ENCODE results near the gene STRN3. TPM values are rescaled to one million over a fixed set of nuclear protein-coding genes. Genes with fewer than 3 reads are reported as not detected.

The STRN3 gene
- total and polyA plus RNA-seq, 10 of the 15 experiments (the other 5 are each of a cell fraction or from before 2014, with no cell fraction given), result 7.8 to 27.9 (median 14.1) TPM

- TF ChIP-seq CTCF (IDR thresholded peaks at IDR 0.05 in 2 of 3, conservative IDR thresholded peaks at IDR 0.05 in 1 of 3; ENCODE audit: control insufficient read depth in 2 of 3, extremely low read depth in 1 of 3, insufficient read depth in 1 of 3, low read depth in 3 of 3, low read length in 3 of 3) (no peak), IKZF1 (conservative IDR thresholded peaks at IDR 0.05) (no peak), SIN3A (IDR thresholded peaks at IDR 0.05; ENCODE audit: low read depth, low read length) (no peak), MTA2 (IDR thresholded peaks at IDR 0.05; ENCODE audit: low read depth) (no peak), SIX5 (IDR thresholded peaks at IDR 0.05; ENCODE audit: low read depth, low read length, severe bottlenecking) (no peak), SUZ12 (IDR thresholded peaks at IDR 0.05; ENCODE audit: unreplicated experiment) (no peak), CBFB (IDR thresholded peaks at IDR 0.05; ENCODE audit: low read depth) (no peak), ZNF274 (IDR thresholded peaks at IDR 0.05; ENCODE audit: insufficient read depth, insufficient read length) (no peak)
- Histone ChIP-seq H3K27ac (ENCODE audit: control insufficient read depth, insufficient read depth) (no peak overlapping the region), H3K4me3 (no peak overlapping the region), H3K79me2 (ENCODE audit: control insufficient read depth, insufficient read depth, low read length) (no peaks in the 10 kb centered on the region), H3K36me3 (ENCODE audit: control insufficient read depth in 2 of 2, insufficient read depth in 2 of 2, low read length in 1 of 2) (peaks cover 3 to 15% of the 10 kb centered on the region in 2 experiments; a peak in 3 of 4 replicates), H2AFZ (ENCODE audit: control insufficient read depth, low read depth, low read length) (no peak overlapping the region), H3K4me2 (ENCODE audit: control insufficient read depth, insufficient read depth) (no peak overlapping the region), H3K27me3 (replicated peaks in 1 of 2; ENCODE audit: control insufficient read depth in 2 of 2, insufficient read depth in 2 of 2, low read length in 1 of 2) (no peaks in the 10 kb centered on the region), H3K9ac (ENCODE audit: control insufficient read depth, insufficient read depth, low read length) (no peak overlapping the region), H3K4me1 (ENCODE audit: control insufficient read depth, insufficient read depth, low read length) (no peaks in the 10 kb centered on the region), H3K9me3 (replicated peaks; ENCODE audit: control insufficient read depth, insufficient read depth, low read length) (no peaks in the 10 kb centered on the region), H4K20me1 (ENCODE audit: control insufficient read depth, insufficient read depth) (no peaks in the 10 kb centered on the region)
- SMC1A ChIA-PET (ENCODE audit: uncharacterized antibody, unreplicated experiment), result interaction anchor here (1.0 to 2.1 kb wide), 2 partner anchors 8 to 20 kb away, joined by 4 to 7 read pairs; no protein-coding TSS in a partner anchor
- no TSS peak for BruUV-seq (replicated peaks)
- RAD21 ChIA-PET (ENCODE audit: unreplicated experiment), result no interaction called here
- intact Hi-C loops (cut with micrococcal nuclease; ENCODE audit: unreplicated experiment) (no loop called here), in situ Hi-C loops (cut with MboI) (no loop called here)
- 91% methylated on average over 2 of the region's 2 CpGs for WGBS (ENCODE audit: insufficient coverage, insufficient replicate concordance, low lambda C conversion rate, missing lambda C conversion rate)
- CTCF ChIA-PET, result no interaction called here
- DNase-seq (ENCODE audit: low read depth, low spot score) (no peak), FAIRE-seq (no peak), ATAC-seq (no peak)
- POLR2A ChIA-PET, result no interaction called here
These were observed 76.5 kb downstream of the STRN3 start for GRCh38 chr14:30949651-30950050.
